ENCODE data around the gene MYD88. TPM values are rescaled to one million over a fixed set of nuclear protein-coding genes. Genes with fewer than 3 reads are reported as not detected.

Gene MYD88
- total and polyA plus RNA-seq, 7 donors, result 27.8 to 74.0 (median 39.7) TPM

DNA sequence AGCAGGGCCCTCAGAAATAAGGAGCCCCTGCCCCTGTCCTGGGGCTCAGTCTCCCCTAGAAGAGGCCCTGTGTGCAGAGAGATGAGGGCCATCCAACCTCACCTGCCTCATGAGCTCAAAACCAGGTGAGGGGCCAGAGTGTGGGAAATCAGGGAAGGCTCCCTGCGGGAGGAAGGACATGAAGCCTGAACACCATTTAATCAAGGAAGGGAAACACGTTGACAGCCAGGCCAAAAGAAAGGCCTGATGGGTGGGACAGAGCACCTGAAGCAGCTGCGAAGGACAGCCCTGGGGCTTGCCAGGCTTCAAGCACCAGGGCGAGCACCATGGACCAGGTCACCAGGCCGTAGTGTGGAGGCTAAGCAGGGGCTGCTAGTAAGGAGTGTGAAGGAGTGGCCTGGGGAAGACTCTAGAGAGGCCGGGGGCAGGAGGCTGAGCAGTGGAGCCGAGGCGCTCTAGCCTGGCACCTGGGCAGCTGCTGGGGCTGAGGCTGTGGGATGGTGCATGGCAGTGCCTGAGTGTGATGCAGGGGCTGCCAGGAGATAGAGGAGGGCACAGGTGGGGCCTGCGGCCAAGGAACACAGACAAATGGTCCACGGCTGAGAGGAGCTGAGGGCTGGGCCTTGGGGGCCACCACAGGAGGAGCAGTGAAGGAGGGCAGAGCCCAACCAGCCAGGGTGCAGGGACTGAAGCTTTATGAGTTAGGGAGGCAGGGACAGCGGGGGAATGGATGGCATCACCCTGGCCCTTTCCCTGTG, 17.6 kb upstream of the MYD88 start:
- TF ChIP-seq EP300 (IDR thresholded peaks at IDR 0.05) (no peak), POLR2AphosphoS5 (IDR thresholded peaks at IDR 0.05) (no peak), POLR2A (IDR thresholded peaks at IDR 0.05) (no peak)
- TF ChIP-seq, protein P1, sequence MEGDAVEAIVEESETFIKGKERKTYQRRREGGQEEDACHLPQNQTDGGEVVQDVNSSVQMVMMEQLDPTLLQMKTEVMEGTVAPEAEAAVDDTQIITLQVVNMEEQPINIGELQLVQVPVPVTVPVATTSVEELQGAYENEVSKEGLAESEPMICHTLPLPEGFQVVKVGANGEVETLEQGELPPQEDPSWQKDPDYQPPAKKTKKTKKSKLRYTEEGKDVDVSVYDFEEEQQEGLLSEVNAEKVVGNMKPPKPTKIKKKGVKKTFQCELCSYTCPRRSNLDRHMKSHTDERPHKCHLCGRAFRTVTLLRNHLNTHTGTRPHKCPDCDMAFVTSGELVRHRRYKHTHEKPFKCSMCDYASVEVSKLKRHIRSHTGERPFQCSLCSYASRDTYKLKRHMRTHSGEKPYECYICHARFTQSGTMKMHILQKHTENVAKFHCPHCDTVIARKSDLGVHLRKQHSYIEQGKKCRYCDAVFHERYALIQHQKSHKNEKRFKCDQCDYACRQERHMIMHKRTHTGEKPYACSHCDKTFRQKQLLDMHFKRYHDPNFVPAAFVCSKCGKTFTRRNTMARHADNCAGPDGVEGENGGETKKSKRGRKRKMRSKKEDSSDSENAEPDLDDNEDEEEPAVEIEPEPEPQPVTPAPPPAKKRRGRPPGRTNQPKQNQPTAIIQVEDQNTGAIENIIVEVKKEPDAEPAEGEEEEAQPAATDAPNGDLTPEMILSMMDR (IDR thresholded peaks at IDR 0.05), result no peak
- peaks cover 15 to 64% (median 27%) of the 10 kb centered on the region in 4 donors for H3K36me3 ChIP-seq
- peaks cover 0 to 7% (median 3%) of the 10 kb centered on the region in 4 donors for H3K4me1 ChIP-seq
- peak; percentile 57 for DNase-seq
- WGBS, 2 donors, result 88 to 93% methylated on average over 11 of the region's 11 CpGs
- H3K27ac ChIP-seq, result peak overlapping the region in 3 of 4 donors; percentile 24 to 62 (median 53)
- no peaks in the 10 kb centered on the region for H3K27me3 ChIP-seq
- H3K9me3 ChIP-seq, result no peaks in the 10 kb centered on the region
- intact Hi-C loops (cut with DNase I), result loop anchor here (10.0 kb wide), 1 partner anchor 124 kb away; no protein-coding TSS in a partner anchor
- H3K4me3 ChIP-seq, result no peak overlapping the region

GRCh38 chr3:38121451-38121831, 17.0 kb upstream of the MYD88 start:
- Histone ChIP-seq H3K27me3 (no peaks in the 10 kb centered on the region), H3K4me1 (peaks cover 0 to 7% (median 3%) of the 10 kb centered on the region in 4 donors), H3K27ac (peak overlapping the region in 2 of 4 donors; percentile 53 to 62), H3K36me3 (peaks cover 21 to 70% (median 32%) of the 10 kb centered on the region in 4 donors), H3K9me3 (no peaks in the 10 kb centered on the region), H3K4me3 (no peak overlapping the region)
- intact Hi-C loops (cut with DNase I), result loop anchor here (10.0 kb wide), 1 partner anchor 123 kb away; no protein-coding TSS in a partner anchor
- peak; percentile 77 for DNase-seq
- WGBS, 2 donors, result 88 to 92% methylated on average over 9 of the region's 9 CpGs
- TF ChIP-seq EP300 (IDR thresholded peaks at IDR 0.05) (no peak), POLR2AphosphoS5 (IDR thresholded peaks at IDR 0.05) (no peak), POLR2A (IDR thresholded peaks at IDR 0.05) (no peak)
- TF ChIP-seq, protein P1 (IDR thresholded peaks at IDR 0.05), result no peak

DNA sequence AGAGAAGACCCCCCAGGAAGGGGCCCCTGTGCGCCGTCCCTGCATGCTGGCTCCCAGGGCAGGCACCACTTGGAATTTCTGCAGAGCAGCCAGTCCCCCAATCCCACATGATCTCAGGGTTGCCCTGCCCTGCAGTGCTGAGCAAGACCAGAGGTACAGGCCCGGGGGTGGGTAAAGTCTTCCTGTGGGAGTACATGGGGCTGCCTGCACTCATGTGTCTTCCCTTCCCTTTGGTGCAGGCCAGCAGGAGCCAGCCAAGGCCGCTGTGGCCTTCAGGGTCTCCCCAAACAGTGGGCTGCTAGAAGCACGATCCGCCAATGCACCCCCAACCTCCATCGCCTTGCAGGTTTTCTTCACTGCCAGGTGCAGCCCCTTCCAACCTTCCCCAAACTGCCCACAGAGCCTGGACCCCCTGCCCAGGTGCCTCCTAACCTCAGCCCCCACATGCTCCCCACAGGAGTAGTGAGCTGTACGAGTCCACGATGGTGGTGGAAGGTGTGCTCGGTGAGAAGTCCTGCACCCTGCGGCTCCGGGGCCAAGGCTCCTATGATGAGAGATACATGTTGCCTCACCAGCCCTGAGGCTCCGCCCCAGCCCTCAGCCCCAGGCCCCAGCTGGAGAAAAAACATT, 16.5 kb upstream of the MYD88 start:
- no peak for TF ChIP-seq POLR2AphosphoS5 (IDR thresholded peaks at IDR 0.05)
- TF ChIP-seq, protein P1 (IDR thresholded peaks at IDR 0.05), result no peak
- TF ChIP-seq POLR2A (IDR thresholded peaks at IDR 0.05), result no peak
- TF ChIP-seq EP300 (IDR thresholded peaks at IDR 0.05), result no peak
- intact Hi-C loops (cut with DNase I), result loop anchor here (10.0 kb wide), 1 partner anchor 123 kb away; no protein-coding TSS in a partner anchor
- 95 to 96% methylated on average over 13 of the region's 13 CpGs for WGBS, 2 donors
- no peaks in the 10 kb centered on the region for H3K27me3 ChIP-seq
- H3K36me3 ChIP-seq, result peaks cover 23 to 75% (median 37%) of the 10 kb centered on the region in 4 donors
- DNase-seq, result peak; percentile 40
- no peak overlapping the region for H3K4me3 ChIP-seq
- H3K27ac ChIP-seq, result peak overlapping the region in 2 of 4 donors; percentile 47 to 62
- peaks cover 0 to 7% (median 3%) of the 10 kb centered on the region in 4 donors for H3K4me1 ChIP-seq
- H3K9me3 ChIP-seq, result no peaks in the 10 kb centered on the region

GRCh38 chr3:38122712-38123290, 15.7 kb upstream of the MYD88 start:
- DNase-seq, result no peak
- 90 to 95% methylated on average over 9 of the region's 9 CpGs for WGBS, 2 donors

More at GRCh38 chr3:38122712-38123290, 15.7 kb upstream of the MYD88 start:
- TF ChIP-seq, protein P1 (IDR thresholded peaks at IDR 0.05), result no peak
- no peak for TF ChIP-seq EP300 (IDR thresholded peaks at IDR 0.05)
- TF ChIP-seq POLR2AphosphoS5 (IDR thresholded peaks at IDR 0.05), result no peak
- no peak for TF ChIP-seq POLR2A (IDR thresholded peaks at IDR 0.05)
- H3K4me3 ChIP-seq, result no peak overlapping the region
- peaks cover 0 to 7% (median 3%) of the 10 kb centered on the region in 4 donors for H3K4me1 ChIP-seq
- peaks cover 31 to 84% (median 46%) of the 10 kb centered on the region in 4 donors for H3K36me3 ChIP-seq
- intact Hi-C loops (cut with DNase I), result loop anchor here (10.0 kb wide), 1 partner anchor 122 kb away; no protein-coding TSS in a partner anchor
- no peaks in the 10 kb centered on the region for H3K27me3 ChIP-seq
- H3K27ac ChIP-seq, result no peak overlapping the region
- no peaks in the 10 kb centered on the region for H3K9me3 ChIP-seq
